WTC11 (cell line): ENCODE data around the gene PGP.

Experiments
- CREB1 ChIP-seq: sonication (generic); formaldehyde crosslinking; IDR thresholded peaks from 2 replicates; pipeline ENCODE4 v1.8.0; 2023; ENCODE audit warnings: mild to moderate bottlenecking, missing genetic modification reagents
- ELF4 ChIP-seq: sonication (generic); formaldehyde crosslinking; IDR thresholded peaks from 2 replicates; pipeline ENCODE4 v1.8.1; 2022; ENCODE audit warnings: low read depth, mild to moderate bottlenecking, moderate library complexity, missing genetic modification reagents
- KAT7 ChIP-seq: sonication (generic); formaldehyde crosslinking; IDR thresholded peaks from 2 replicates; pipeline ENCODE4 v1.8.1; 2023; ENCODE audit warnings: missing genetic modification reagents, mild to moderate bottlenecking, borderline replicate concordance
- MAX ChIP-seq: sonication (generic); formaldehyde crosslinking; IDR thresholded peaks from 2 replicates; pipeline ENCODE4 v1.8.0; 2022; ENCODE audit warnings: mild to moderate bottlenecking, missing genetic modification reagents
- NFYB ChIP-seq: sonication (generic); formaldehyde crosslinking; conservative IDR thresholded peaks from 2 replicates; pipeline ENCODE4 v1.8.0; 2022; ENCODE audit warnings: low read depth, missing genetic modification reagents
- SMAD3 ChIP-seq: sonication (generic); formaldehyde crosslinking; IDR thresholded peaks from 2 replicates; pipeline ENCODE4 v1.8.0; 2022; ENCODE audit warnings: missing genetic modification reagents, mild to moderate bottlenecking, borderline replicate concordance
- SP1 ChIP-seq: sonication (generic); formaldehyde crosslinking; conservative IDR thresholded peaks from 2 replicates; pipeline ENCODE4 v1.8.1; 2022; ENCODE audit warnings: missing genetic modification reagents
- TEAD1 ChIP-seq: sonication (generic); formaldehyde crosslinking; IDR thresholded peaks from 2 replicates; pipeline ENCODE4 v1.8.0; 2022; ENCODE audit warnings: mild to moderate bottlenecking, missing genetic modification reagents
- USF2 ChIP-seq: sonication (generic); formaldehyde crosslinking; IDR thresholded peaks from 2 replicates; pipeline ENCODE4 v1.8.1; 2023; ENCODE audit warnings: mild to moderate bottlenecking, missing genetic modification reagents, moderate library complexity
- TF ChIP-seq, protein P1 (sequence below): fragments of 200-600 bp; IDR thresholded peaks from 2 replicates; pipeline ENCODE4 v1.8.0; 2022; ENCODE audit warnings: antibody characterized with exemption
- TF ChIP-seq, protein P2 (sequence below): fragments of 250-450 bp; sonication (Bioruptor Pico); IDR thresholded peaks from 2 replicates; pipeline ENCODE4 v1.8.0; 2021; ENCODE audit warnings: mild to moderate bottlenecking
- TF ChIP-seq, protein P3 (sequence below): sonication (generic); formaldehyde crosslinking; IDR thresholded peaks from 2 replicates; pipeline ENCODE4 v1.8.0; 2022; ENCODE audit warnings: missing genetic modification reagents
- TF ChIP-seq, protein P4 (sequence below): sonication (generic); formaldehyde crosslinking; IDR thresholded peaks from 2 replicates; pipeline ENCODE4 v1.8.0; 2022; ENCODE audit warnings: mild to moderate bottlenecking, missing genetic modification reagents

DNA sequence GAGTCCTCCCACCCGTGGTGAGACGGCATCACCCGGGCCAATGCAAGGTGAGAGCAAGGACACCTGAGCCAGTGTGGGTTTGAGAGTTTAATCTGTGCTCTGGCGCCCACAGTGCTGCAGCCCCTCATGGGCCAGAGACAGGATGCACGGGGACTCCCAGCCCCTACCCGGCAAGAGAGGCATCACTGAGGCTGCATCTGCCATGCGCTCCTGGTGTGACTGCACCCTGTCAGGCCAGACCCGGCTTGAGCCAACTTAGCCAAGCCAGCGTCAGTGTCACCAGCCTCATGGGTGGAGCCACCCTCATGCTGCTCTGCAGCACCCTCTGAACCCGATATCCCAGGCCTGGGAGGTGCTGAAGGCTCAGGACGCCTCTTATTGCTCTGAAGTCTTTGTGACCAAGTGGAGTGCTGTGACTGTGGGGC lies 2.7 kb downstream of the PGP start:
- TF ChIP-seq, protein P1, sequence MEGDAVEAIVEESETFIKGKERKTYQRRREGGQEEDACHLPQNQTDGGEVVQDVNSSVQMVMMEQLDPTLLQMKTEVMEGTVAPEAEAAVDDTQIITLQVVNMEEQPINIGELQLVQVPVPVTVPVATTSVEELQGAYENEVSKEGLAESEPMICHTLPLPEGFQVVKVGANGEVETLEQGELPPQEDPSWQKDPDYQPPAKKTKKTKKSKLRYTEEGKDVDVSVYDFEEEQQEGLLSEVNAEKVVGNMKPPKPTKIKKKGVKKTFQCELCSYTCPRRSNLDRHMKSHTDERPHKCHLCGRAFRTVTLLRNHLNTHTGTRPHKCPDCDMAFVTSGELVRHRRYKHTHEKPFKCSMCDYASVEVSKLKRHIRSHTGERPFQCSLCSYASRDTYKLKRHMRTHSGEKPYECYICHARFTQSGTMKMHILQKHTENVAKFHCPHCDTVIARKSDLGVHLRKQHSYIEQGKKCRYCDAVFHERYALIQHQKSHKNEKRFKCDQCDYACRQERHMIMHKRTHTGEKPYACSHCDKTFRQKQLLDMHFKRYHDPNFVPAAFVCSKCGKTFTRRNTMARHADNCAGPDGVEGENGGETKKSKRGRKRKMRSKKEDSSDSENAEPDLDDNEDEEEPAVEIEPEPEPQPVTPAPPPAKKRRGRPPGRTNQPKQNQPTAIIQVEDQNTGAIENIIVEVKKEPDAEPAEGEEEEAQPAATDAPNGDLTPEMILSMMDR = no peak
- TF ChIP-seq, protein P2, sequence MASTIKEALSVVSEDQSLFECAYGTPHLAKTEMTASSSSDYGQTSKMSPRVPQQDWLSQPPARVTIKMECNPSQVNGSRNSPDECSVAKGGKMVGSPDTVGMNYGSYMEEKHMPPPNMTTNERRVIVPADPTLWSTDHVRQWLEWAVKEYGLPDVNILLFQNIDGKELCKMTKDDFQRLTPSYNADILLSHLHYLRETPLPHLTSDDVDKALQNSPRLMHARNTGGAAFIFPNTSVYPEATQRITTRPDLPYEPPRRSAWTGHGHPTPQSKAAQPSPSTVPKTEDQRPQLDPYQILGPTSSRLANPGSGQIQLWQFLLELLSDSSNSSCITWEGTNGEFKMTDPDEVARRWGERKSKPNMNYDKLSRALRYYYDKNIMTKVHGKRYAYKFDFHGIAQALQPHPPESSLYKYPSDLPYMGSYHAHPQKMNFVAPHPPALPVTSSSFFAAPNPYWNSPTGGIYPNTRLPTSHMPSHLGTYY (CRISPR knock-in tag) = no peak
- TF ChIP-seq SMAD3 (CRISPR knock-in tag) (no peak), MAX (CRISPR knock-in tag) (no peak), USF2 (no peak), NFYB (CRISPR knock-in tag) (no peak), CREB1 (CRISPR knock-in tag) (no peak), ELF4 (CRISPR knock-in tag) (no peak), SP1 (no peak), KAT7 (CRISPR knock-in tag) (no peak), TEAD1 (CRISPR knock-in tag) (no peak)
- TF ChIP-seq, protein P3, sequence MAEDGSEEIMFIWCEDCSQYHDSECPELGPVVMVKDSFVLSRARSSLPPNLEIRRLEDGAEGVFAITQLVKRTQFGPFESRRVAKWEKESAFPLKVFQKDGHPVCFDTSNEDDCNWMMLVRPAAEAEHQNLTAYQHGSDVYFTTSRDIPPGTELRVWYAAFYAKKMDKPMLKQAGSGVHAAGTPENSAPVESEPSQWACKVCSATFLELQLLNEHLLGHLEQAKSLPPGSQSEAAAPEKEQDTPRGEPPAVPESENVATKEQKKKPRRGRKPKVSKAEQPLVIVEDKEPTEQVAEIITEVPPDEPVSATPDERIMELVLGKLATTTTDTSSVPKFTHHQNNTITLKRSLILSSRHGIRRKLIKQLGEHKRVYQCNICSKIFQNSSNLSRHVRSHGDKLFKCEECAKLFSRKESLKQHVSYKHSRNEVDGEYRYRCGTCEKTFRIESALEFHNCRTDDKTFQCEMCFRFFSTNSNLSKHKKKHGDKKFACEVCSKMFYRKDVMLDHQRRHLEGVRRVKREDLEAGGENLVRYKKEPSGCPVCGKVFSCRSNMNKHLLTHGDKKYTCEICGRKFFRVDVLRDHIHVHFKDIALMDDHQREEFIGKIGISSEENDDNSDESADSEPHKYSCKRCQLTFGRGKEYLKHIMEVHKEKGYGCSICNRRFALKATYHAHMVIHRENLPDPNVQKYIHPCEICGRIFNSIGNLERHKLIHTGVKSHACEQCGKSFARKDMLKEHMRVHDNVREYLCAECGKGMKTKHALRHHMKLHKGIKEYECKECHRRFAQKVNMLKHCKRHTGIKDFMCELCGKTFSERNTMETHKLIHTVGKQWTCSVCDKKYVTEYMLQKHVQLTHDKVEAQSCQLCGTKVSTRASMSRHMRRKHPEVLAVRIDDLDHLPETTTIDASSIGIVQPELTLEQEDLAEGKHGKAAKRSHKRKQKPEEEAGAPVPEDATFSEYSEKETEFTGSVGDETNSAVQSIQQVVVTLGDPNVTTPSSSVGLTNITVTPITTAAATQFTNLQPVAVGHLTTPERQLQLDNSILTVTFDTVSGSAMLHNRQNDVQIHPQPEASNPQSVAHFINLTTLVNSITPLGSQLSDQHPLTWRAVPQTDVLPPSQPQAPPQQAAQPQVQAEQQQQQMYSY = no peak
- TF ChIP-seq, protein P4, sequence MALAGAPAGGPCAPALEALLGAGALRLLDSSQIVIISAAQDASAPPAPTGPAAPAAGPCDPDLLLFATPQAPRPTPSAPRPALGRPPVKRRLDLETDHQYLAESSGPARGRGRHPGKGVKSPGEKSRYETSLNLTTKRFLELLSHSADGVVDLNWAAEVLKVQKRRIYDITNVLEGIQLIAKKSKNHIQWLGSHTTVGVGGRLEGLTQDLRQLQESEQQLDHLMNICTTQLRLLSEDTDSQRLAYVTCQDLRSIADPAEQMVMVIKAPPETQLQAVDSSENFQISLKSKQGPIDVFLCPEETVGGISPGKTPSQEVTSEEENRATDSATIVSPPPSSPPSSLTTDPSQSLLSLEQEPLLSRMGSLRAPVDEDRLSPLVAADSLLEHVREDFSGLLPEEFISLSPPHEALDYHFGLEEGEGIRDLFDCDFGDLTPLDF (CRISPR knock-in tag) = no peak
